Uterus (tissue), 2 donors: ENCODE data around the gene GRIN2C.

Experiments used
- POLR2A ChIP-seq, 2 donors: fragments of 450-650 bp; IDR thresholded peaks; one replicate each; pipeline ENCODE4 v1.6.1; 2016; ENCODE audit warnings: antibody characterized with exemption in 2 of 2, mild to moderate bottlenecking in 1 of 2, moderate library complexity in 1 of 2
- TF ChIP-seq, protein P1 (sequence below), 4 experiments: fragments of 200-600 bp in 2 of 4; fragments of 450-650 bp in 2 of 4; sonication (generic) in 2 of 4; IDR thresholded peaks; one replicate each; pipeline ENCODE4 v1.5.1; 2016 to 2019; ENCODE audit warnings: antibody characterized with exemption in 4 of 4, mild to moderate bottlenecking in 2 of 4, moderate library complexity in 1 of 4

DNA sequence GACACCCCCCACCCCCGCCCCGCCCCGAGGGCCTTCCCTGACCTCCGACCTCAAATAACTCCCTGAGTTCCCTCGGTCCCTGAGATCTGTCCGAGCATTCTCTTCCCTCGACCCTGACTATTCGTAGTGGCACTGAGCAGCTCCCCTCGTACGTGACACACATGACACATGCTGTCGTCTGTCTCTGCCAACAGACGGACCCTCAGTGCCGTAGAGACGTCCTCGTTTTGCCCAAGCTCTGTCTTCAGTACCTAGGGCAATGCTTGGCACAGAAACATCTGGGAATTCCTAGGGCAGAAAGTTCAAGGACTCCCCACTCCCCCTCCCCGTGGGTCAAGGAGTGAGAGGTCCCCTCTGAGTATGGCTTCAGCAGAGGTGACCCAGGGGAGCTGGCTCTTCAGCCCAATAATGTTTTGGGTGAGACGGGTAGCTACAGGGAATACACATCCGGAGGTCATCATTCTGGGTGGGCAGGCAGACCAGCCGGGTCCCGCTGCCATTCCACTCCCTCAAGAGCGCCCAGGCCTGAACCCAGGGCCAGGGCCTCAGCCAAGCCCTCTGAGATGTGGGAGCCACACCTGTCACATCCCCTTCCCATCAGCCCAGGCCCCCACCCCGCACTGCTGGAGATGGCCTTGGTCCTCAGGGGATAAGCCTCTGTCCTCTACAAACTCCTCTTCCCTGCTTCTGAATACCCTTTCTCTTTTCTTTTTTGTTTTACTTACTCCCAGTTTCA, 34.4 kb upstream of the GRIN2C start:
- TF ChIP-seq, protein P1, sequence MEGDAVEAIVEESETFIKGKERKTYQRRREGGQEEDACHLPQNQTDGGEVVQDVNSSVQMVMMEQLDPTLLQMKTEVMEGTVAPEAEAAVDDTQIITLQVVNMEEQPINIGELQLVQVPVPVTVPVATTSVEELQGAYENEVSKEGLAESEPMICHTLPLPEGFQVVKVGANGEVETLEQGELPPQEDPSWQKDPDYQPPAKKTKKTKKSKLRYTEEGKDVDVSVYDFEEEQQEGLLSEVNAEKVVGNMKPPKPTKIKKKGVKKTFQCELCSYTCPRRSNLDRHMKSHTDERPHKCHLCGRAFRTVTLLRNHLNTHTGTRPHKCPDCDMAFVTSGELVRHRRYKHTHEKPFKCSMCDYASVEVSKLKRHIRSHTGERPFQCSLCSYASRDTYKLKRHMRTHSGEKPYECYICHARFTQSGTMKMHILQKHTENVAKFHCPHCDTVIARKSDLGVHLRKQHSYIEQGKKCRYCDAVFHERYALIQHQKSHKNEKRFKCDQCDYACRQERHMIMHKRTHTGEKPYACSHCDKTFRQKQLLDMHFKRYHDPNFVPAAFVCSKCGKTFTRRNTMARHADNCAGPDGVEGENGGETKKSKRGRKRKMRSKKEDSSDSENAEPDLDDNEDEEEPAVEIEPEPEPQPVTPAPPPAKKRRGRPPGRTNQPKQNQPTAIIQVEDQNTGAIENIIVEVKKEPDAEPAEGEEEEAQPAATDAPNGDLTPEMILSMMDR (IDR thresholded peaks at IDR 0.05), result no peak
- TF ChIP-seq POLR2A (IDR thresholded peaks at IDR 0.05), result no peak
